BJ (cell line): ENCODE data around the gene MOV10L1. TPM values are rescaled to one million over a fixed set of nuclear protein-coding genes. Genes with fewer than 3 reads are reported as not detected.

Experiments
- CTCF ChIA-PET: fragments of 350-600 bp; formaldehyde crosslinking; extraction: SDS; loops from one replicate; lab custom pipeline; 2021; ENCODE audit warnings: antibody characterized with exemption, inconsistent platforms; lab: Yijun Ruan, JAX
- POLR2A ChIA-PET: fragments of 300-600 bp; sonication (Branson Sonifier 250); formaldehyde crosslinking; extraction: SDS; loops from one replicate; lab custom pipeline; 2021; ENCODE audit warnings: antibody characterized with exemption; lab: Charles Lee
- DNase-seq: peaks from one replicate; pipeline ENCODE4 v3.0.0-alpha.2; 2011; ENCODE audit warnings: low read depth
- H3K27me3 ChIP-seq: 2 replicates; pipeline ENCODE4 v1.6.0; 2011; ENCODE audit warnings: low read length; ENCODE audit not compliant: control insufficient read depth, insufficient read depth
- H3K36me3 ChIP-seq: 2 replicates; pipeline ENCODE4 v1.5.1; 2011; ENCODE audit warnings: low read length; ENCODE audit not compliant: control insufficient read depth, insufficient read depth
- H3K4me3 ChIP-seq: 2 replicates; pipeline ENCODE4 v1.5.1; 2011; ENCODE audit warnings: low read depth, mild to moderate bottlenecking, control low read depth, low read length
- polyA plus RNA-seq: library from polyadenylated mRNA; depleted of rRNA; stranded (reverse); fragments of >200 nt; gene quantifications from 2 replicates; pipeline ENCODE4 v1.2.3, GENCODE V29; 2011
- TF ChIP-seq, protein P1 (sequence below): IDR thresholded peaks from 2 replicates; pipeline ENCODE4 v1.5.1; 2011; ENCODE audit warnings: low read depth, mild to moderate bottlenecking, control low read depth, inconsistent platforms, low read length, moderate library complexity; ENCODE audit not compliant: insufficient read depth

Gene MOV10L1
- polyA plus RNA-seq, 1 experiment: 6.6 TPM

DNA sequence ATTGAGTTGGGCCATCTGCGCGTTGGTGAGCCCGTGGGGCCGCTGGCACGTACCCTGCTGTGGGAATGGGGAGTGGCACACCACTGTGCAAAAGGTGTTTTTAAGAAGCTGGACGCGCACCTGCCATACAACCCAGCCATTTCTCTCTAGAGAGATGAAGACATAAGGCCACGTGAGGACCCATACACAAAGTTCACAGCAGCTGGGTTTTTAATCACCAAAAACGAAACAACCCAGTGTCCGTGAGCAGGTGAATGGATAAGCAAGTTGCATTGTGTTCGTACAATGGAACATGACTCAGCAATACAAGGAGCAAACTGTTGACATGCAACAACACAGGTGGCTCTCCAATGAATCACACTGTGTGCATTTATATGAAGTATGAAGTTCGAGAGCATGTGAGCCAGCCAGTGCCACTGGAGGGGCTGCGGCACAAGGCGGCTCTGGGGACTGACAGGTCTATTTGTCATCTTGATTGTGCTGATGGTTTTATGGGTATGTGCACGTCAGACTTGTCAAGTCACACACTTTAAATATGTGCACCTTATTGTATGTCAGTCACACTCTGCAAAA lies 50.1 kb downstream of the MOV10L1 start:
- TF ChIP-seq, protein P1, sequence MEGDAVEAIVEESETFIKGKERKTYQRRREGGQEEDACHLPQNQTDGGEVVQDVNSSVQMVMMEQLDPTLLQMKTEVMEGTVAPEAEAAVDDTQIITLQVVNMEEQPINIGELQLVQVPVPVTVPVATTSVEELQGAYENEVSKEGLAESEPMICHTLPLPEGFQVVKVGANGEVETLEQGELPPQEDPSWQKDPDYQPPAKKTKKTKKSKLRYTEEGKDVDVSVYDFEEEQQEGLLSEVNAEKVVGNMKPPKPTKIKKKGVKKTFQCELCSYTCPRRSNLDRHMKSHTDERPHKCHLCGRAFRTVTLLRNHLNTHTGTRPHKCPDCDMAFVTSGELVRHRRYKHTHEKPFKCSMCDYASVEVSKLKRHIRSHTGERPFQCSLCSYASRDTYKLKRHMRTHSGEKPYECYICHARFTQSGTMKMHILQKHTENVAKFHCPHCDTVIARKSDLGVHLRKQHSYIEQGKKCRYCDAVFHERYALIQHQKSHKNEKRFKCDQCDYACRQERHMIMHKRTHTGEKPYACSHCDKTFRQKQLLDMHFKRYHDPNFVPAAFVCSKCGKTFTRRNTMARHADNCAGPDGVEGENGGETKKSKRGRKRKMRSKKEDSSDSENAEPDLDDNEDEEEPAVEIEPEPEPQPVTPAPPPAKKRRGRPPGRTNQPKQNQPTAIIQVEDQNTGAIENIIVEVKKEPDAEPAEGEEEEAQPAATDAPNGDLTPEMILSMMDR: no peak
- ChIA-PET POLR2A (no interaction called here), CTCF (interaction anchor here (1.4 kb wide), 1 partner anchor 12 kb away, joined by 3 read pairs; no protein-coding TSS in a partner anchor)
- no peaks in the 10 kb centered on the region for H3K27me3 ChIP-seq
- no peak for DNase-seq
- H3K36me3 ChIP-seq: 0 out of 2 replicates have a peak, but pooled peaks cover 5% of the 10 kb centered on the region
- no peak overlapping the region for H3K4me3 ChIP-seq

- CTCF ChIA-PET: interaction anchor here (1.4 kb wide), 1 partner anchor 13 kb away, joined by 3 read pairs; no protein-coding TSS in a partner anchor
- no peak for DNase-seq
- TF ChIP-seq, protein P1: no peak
Measured at GRCh38 chr22:50140615-50141014, 50.8 kb downstream of the MOV10L1 start.

DNA sequence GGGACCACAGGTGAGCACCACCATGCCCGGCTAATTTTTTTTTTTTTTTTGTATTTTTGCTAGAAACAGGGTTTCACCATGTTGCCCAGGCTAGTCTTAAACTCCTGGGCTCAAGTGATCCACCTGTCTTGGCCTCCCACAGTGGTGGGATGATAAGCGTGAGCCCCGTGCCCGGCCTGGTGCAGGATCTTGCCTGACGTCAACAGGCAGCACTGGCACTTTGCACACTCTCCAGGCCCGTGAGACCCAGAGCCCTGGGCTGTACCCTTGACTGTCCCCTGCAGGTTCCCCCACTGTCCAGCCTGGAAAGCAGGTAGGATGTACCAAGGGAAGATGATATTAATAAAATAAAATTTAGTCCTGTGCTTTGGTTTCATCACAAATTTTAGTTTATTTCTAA lies 51.7 kb downstream of the MOV10L1 start:
- CTCF ChIA-PET: interaction anchor here (0.6 to 1.4 kb wide), 3 partner anchors 15 to 127 kb away, joined by 3 to 4 read pairs (median 3); no protein-coding TSS in a partner anchor

More at GRCh38 chr22:50140615-50141014, 50.8 kb downstream of the MOV10L1 start:
- H3K27me3 ChIP-seq: no peaks in the 10 kb centered on the region
- H3K4me3 ChIP-seq: no peak overlapping the region
- H3K36me3 ChIP-seq: 0 out of 2 replicates have a peak, but pooled peaks cover 5% of the 10 kb centered on the region
- POLR2A ChIA-PET: no interaction called here

DNA sequence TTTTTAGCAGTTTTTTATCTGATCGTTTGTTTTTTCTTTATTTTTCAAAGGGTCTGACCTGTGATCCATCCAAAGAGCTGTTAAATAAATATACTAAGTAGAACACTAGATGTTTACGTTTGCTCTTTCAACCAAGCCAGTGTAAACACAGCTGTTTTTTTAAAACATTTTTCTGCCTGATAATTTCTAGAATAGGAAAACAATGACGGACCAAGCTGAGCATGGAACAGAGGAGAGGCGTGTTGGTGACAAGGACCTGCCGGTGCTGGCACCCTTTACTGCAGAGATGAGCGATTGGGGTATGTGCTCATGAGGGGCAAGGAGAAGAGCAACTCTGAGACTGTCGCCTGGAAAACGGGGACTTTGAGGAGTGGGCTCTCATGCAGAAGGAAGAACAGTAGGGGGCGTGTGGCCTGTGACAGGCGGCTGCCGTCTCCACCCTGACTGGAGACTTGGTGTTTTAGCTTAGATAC lies 52.1 kb downstream of the MOV10L1 start:
- TF ChIP-seq, protein P1: no peak
- H3K4me3 ChIP-seq: no peak overlapping the region
- DNase-seq: no peak
- H3K36me3 ChIP-seq: no peaks in the 10 kb centered on the region; the same call in 1 of the 2 replicates
- ChIA-PET CTCF (interaction anchor here (0.6 to 1.4 kb wide), 4 partner anchors 15 to 127 kb away, joined by 3 to 4 read pairs (median 3); no protein-coding TSS in a partner anchor), POLR2A (no interaction called here)
- H3K27me3 ChIP-seq: no peaks in the 10 kb centered on the region

More for the DNA sequence above, 51.7 kb downstream of the MOV10L1 start:
- no peak for DNase-seq
- TF ChIP-seq, protein P1: no peak
- Histone ChIP-seq H3K36me3 (peaks cover 2% of the 10 kb centered on the region; the same call in 1 of the 2 replicates), H3K4me3 (no peak overlapping the region), H3K27me3 (no peaks in the 10 kb centered on the region)
- POLR2A ChIA-PET: no interaction called here

DNA sequence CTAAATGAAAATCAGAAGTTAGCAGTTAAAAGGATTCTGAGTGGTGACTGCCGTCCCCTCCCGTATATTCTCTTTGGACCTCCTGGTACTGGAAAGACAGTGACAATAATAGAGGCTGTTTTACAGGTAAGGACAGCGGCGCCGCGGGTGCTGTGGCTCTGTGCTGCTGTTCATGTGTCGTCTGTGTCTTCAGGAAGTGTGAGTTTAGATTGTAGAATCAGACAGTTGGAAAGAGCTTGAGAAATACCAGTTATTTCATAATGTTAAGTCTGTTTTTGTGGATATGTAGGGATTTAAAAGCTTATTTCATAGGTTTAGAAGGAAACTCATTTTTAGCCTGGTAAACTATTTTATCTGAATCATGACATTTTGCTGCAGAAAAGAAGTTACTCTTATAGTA lies 53.3 kb downstream of the MOV10L1 start:
- Histone ChIP-seq H3K4me3 (no peak overlapping the region), H3K27me3 (no peaks in the 10 kb centered on the region), H3K36me3 (peaks cover 2% of the 10 kb centered on the region)
- TF ChIP-seq, protein P1: no peak
- CTCF ChIA-PET: interaction anchor here (1.0 to 1.3 kb wide), 2 partner anchors 12 to 101 kb away, joined by 3 read pairs; no protein-coding TSS in a partner anchor
- no peak for DNase-seq
- POLR2A ChIA-PET: no interaction called here
